Measurements from ENCODE around the gene EXOC3. TPM values are rescaled to one million over a fixed set of nuclear protein-coding genes. Genes with fewer than 3 reads are reported as not detected.

EXOC3 gene
- polyA plus RNA-seq, 4 donors = 41.9 to 76.2 (median 52.6) TPM

- DNase-seq (ENCODE audit: low read depth in 4 of 4, low spot score in 3 of 4) = no peak
Measured at GRCh38 chr5:453725-454481, 10.9 kb downstream of the EXOC3 start.

- no peak for DNase-seq (ENCODE audit: low read depth in 4 of 4, low spot score in 3 of 4)
Measured at GRCh38 chr5:454936-455335, 12.0 kb downstream of the EXOC3 start.

- no peak for DNase-seq (ENCODE audit: low read depth in 4 of 4, low spot score in 3 of 4)
Measured at GRCh38 chr5:455806-456205, 12.8 kb downstream of the EXOC3 start.

GRCh38 chr5:456351-457194, 13.6 kb downstream of the EXOC3 start:
- DNase-seq (ENCODE audit: low read depth in 4 of 4, low spot score in 3 of 4) = no peak

GRCh38 chr5:457195-457961, 14.4 kb downstream of the EXOC3 start:
- no peak for DNase-seq (ENCODE audit: low read depth in 4 of 4, low spot score in 3 of 4)

GRCh38 chr5:458547-459353, 15.8 kb downstream of the EXOC3 start:
- no peak for DNase-seq (ENCODE audit: low read depth in 4 of 4, low spot score in 3 of 4)

GRCh38 chr5:459562-460272, 16.7 kb downstream of the EXOC3 start:
- DNase-seq (ENCODE audit: low read depth in 4 of 4, low spot score in 3 of 4) = no peak

- DNase-seq (ENCODE audit: low read depth in 4 of 4, low spot score in 3 of 4) = no peak
Measured at GRCh38 chr5:460273-460625, 17.3 kb downstream of the EXOC3 start.

GRCh38 chr5:462051-462481, 19.1 kb downstream of the EXOC3 start:
- no peak for DNase-seq (ENCODE audit: low read depth in 4 of 4, low spot score in 3 of 4)

GRCh38 chr5:463301-463700, 20.3 kb downstream of the EXOC3 start:
- DNase-seq (ENCODE audit: low read depth in 4 of 4, low spot score in 3 of 4) = no peak

GRCh38 chr5:463952-464351, 21.0 kb downstream of the EXOC3 start:
- DNase-seq (ENCODE audit: low read depth in 4 of 4, low spot score in 3 of 4) = no peak

GRCh38 chr5:464446-464842, 21.5 kb downstream of the EXOC3 start:
- DNase-seq (ENCODE audit: low read depth in 4 of 4, low spot score in 3 of 4) = no peak

- DNase-seq (ENCODE audit: low read depth in 4 of 4, low spot score in 3 of 4) = no peak
Measured at GRCh38 chr5:464843-465590, 22.0 kb downstream of the EXOC3 start.

- DNase-seq (ENCODE audit: low read depth in 4 of 4, low spot score in 3 of 4) = no peak
Measured at GRCh38 chr5:465591-466403, 22.8 kb downstream of the EXOC3 start.

- no peak for DNase-seq (ENCODE audit: low read depth in 4 of 4, low spot score in 3 of 4)
Measured at GRCh38 chr5:466661-467310, 23.8 kb downstream of the EXOC3 start.

GRCh38 chr5:468401-468800, 25.4 kb downstream of the EXOC3 start:
- no peak for DNase-seq (ENCODE audit: low read depth in 4 of 4, low spot score in 3 of 4)

GRCh38 chr5:469752-470483, 26.9 kb downstream of the EXOC3 start:
- no peak for DNase-seq (ENCODE audit: low read depth in 4 of 4, low spot score in 3 of 4)

All from left renal pelvis (tissue), 4 donors.